ENCODE results near the gene VANGL2.

The VANGL2 gene

DNA sequence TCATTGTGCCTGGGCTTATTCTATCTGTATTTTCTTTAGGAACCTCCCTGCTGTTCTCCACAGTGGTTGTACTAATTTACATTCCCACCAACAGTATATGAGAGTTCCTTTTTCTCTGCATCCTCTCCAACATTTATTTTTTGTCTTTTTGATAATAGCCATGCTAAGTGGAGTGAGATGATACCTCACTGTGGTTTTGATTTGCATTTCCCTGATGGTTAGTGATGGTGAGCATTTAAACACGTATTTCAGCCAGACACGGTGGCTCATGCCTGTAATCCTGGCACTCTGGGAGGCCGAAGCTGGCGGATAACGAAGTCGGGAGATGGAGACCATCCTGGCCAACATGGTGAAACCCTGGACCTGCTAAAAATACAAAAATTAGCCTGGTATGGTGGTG is 64.8 kb downstream of the VANGL2 start:
- no peak for DNase-seq

- DNase-seq, result no peak
Measured at GRCh38 chr1:160466961-160467360, 66.6 kb downstream of the VANGL2 start.

GRCh38 chr1:160467576-160467975 is 67.2 kb downstream of the VANGL2 start:
- no peak for DNase-seq

DNA sequence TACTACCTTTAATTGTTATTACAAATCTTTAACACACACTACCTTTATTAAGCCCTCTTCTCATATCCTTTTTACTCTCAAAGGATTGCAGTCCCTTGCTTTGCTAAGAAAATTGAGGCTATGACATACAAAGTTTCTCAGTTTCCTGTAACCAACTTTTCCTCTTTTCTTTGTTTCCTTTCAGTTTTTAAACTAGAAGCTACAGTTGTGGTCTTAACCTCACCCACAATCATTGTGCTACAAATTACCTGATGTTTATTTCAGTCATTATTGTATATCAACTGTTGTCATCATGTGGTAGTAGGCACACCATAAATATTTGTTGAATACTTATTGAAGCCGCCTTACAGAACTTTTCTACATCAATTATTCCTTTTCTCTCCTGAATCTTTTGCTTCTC is 70.9 kb downstream of the VANGL2 start:
- no peak for DNase-seq

- no peak for DNase-seq
Measured at GRCh38 chr1:160472112-160472511, 71.7 kb downstream of the VANGL2 start.

GRCh38 chr1:160474392-160475242 is 74.3 kb downstream of the VANGL2 start:
- DNase-seq, result no peak
